Uterus (tissue), 4 donors: ENCODE results near the gene RB1. TPM values are rescaled to one million over a fixed set of nuclear protein-coding genes. Genes with fewer than 3 reads are reported as not detected.

ENCODE experiments used
- DNase-seq, 2 donors: peaks; one replicate each; pipeline ENCODE4 v3.0.0-alpha.2; 2019 to 2020
- H3K27ac ChIP-seq, 2 donors: fragments of 200-600 bp; sonication (generic); 1 replicate in 1 of 2; 2 replicates in 1 of 2; pipeline ENCODE4 v1.5.1; 2016 to 2018
- H3K27me3 ChIP-seq, 2 donors: fragments of 200-600 bp; sonication (generic); one replicate each; pipeline ENCODE4 v1.5.1; 2018 to 2019; ENCODE audit warnings: control low read depth in 1 of 2
- H3K36me3 ChIP-seq, 2 donors: fragments of 200-600 bp; sonication (generic); one replicate each; pipeline ENCODE4 v1.5.1; 2019; ENCODE audit warnings: control low read depth in 1 of 2
- H3K4me1 ChIP-seq, 2 donors: fragments of 200-600 bp; sonication (generic); one replicate each; pipeline ENCODE4 v1.5.1; 2018 to 2019; ENCODE audit warnings: control low read depth in 1 of 2
- H3K4me3 ChIP-seq, 2 donors: fragments of 200-600 bp; sonication (generic); 1 replicate in 1 of 2; 2 replicates in 1 of 2; pipeline ENCODE4 v1.5.1; 2018 to 2019; ENCODE audit warnings: mild to moderate bottlenecking in 1 of 2
- H3K9me3 ChIP-seq, 2 donors: fragments of 200-600 bp; sonication (generic); one replicate each; pipeline ENCODE4 v1.5.1; 2019; ENCODE audit warnings: control low read depth in 1 of 2
- POLR2A ChIP-seq, 2 donors: fragments of 450-650 bp; IDR thresholded peaks; one replicate each; pipeline ENCODE4 v1.6.1; 2016; ENCODE audit warnings: antibody characterized with exemption in 2 of 2, mild to moderate bottlenecking in 1 of 2, moderate library complexity in 1 of 2
- intact Hi-C: fragments of 100-400 bp; cut with DNase I; formaldehyde crosslinking; loops from one replicate; pipeline ENCODE4 v1.15.1; 2023; ENCODE audit warnings: low total_unique reads
- total RNA-seq, 4 donors: library from RNA; depleted of rRNA in 3 of 4; stranded (reverse); fragments of >200 nt in 3 of 4; gene quantifications; one replicate each; pipeline versions ENCODE4 v1.1.0 to v1.2.4, GENCODE V29; 2014 to 2023
- TF ChIP-seq, protein P1 (sequence below), 4 experiments: fragments of 200-600 bp in 2 of 4; fragments of 450-650 bp in 2 of 4; sonication (generic) in 2 of 4; IDR thresholded peaks; one replicate each; pipeline ENCODE4 v1.5.1; 2016 to 2019; ENCODE audit warnings: antibody characterized with exemption in 4 of 4, mild to moderate bottlenecking in 2 of 4, moderate library complexity in 1 of 4
- donor health status: DM: yes; HTN: yes; CAD: no.

RB1 gene
- total RNA-seq, 4 donors from 2014 or later: 27.4 to 58.1 (median 33.9) TPM

GRCh38 chr13:48266701-48267639 lies 36.6 kb upstream of the RB1 start:
- Histone ChIP-seq H3K36me3 (no peaks in the 10 kb centered on the region), H3K9me3 (no peaks in the 10 kb centered on the region), H3K27ac (no peak overlapping the region), H3K4me1 (no peaks in the 10 kb centered on the region), H3K27me3 (no peaks in the 10 kb centered on the region), H3K4me3 (no peak overlapping the region)
- intact Hi-C loops: no loop called here
- no peak for TF ChIP-seq POLR2A (IDR thresholded peaks at IDR 0.05)
- DNase-seq: no peak

DNA sequence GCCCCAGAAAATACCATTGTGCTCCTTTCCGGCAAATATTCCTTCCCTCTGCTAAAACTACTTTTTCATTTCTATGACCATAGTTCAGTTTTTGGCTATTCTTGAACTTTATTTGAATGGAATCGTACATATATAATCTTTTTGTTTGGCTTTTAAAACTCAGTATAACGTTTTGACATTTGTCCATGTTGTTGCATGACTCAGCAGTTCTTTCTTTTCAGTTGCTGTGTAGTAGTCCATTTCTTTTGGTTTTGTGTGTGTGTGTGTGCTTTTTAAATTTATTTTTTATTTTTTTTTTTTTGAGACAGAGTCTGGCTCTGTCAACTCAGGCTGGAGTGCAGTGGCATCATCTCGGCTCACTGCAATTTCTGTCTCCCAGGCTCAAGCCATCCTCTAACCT lies 35.5 kb upstream of the RB1 start:
- no peak overlapping the region for H3K4me3 ChIP-seq
- H3K4me1 ChIP-seq: no peaks in the 10 kb centered on the region
- no peaks in the 10 kb centered on the region for H3K36me3 ChIP-seq
- intact Hi-C loops: no loop called here
- TF ChIP-seq POLR2A (IDR thresholded peaks at IDR 0.05): no peak
- TF ChIP-seq, protein P1, sequence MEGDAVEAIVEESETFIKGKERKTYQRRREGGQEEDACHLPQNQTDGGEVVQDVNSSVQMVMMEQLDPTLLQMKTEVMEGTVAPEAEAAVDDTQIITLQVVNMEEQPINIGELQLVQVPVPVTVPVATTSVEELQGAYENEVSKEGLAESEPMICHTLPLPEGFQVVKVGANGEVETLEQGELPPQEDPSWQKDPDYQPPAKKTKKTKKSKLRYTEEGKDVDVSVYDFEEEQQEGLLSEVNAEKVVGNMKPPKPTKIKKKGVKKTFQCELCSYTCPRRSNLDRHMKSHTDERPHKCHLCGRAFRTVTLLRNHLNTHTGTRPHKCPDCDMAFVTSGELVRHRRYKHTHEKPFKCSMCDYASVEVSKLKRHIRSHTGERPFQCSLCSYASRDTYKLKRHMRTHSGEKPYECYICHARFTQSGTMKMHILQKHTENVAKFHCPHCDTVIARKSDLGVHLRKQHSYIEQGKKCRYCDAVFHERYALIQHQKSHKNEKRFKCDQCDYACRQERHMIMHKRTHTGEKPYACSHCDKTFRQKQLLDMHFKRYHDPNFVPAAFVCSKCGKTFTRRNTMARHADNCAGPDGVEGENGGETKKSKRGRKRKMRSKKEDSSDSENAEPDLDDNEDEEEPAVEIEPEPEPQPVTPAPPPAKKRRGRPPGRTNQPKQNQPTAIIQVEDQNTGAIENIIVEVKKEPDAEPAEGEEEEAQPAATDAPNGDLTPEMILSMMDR (IDR thresholded peaks at IDR 0.05): no peak
- no peaks in the 10 kb centered on the region for H3K9me3 ChIP-seq
- no peak overlapping the region for H3K27ac ChIP-seq
- no peaks in the 10 kb centered on the region for H3K27me3 ChIP-seq
- DNase-seq: no peak

GRCh38 chr13:48273346-48273745 lies 30.2 kb upstream of the RB1 start:
- Histone ChIP-seq H3K4me1 (no peaks in the 10 kb centered on the region), H3K36me3 (no peaks in the 10 kb centered on the region), H3K4me3 (no peak overlapping the region), H3K9me3 (no peaks in the 10 kb centered on the region), H3K27me3 (no peaks in the 10 kb centered on the region), H3K27ac (no peak overlapping the region)
- TF ChIP-seq POLR2A (IDR thresholded peaks at IDR 0.05): no peak
- TF ChIP-seq, protein P1 (IDR thresholded peaks at IDR 0.05): no peak
- intact Hi-C loops: no loop called here
- DNase-seq: no peak

DNA sequence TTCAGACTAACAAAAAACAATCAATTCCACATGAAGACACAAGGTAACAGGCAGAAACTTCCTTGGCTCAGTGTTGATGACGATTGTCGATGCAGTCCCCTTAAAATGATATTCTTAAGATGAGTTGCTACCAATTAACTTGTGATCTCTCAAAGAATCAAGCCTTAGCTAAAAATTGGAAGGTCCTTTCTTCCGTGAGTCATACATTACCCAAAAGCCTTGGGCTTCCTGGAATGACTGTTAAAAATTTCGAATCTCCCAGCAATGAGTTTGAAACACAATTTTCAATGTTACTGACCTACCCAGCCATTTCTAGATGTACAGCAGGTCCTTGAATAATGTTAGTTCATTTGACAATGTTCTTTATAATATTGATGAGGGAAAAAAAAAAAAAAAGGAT lies 28.0 kb upstream of the RB1 start:
- intact Hi-C loops: no loop called here
- Histone ChIP-seq H3K27ac (no peak overlapping the region), H3K27me3 (no peaks in the 10 kb centered on the region), H3K36me3 (no peaks in the 10 kb centered on the region), H3K9me3 (no peaks in the 10 kb centered on the region), H3K4me1 (no peaks in the 10 kb centered on the region), H3K4me3 (no peak overlapping the region)
- DNase-seq: no peak
- TF ChIP-seq POLR2A (IDR thresholded peaks at IDR 0.05): no peak
- TF ChIP-seq, protein P1 (IDR thresholded peaks at IDR 0.05): no peak

- no peak overlapping the region for H3K27ac ChIP-seq
- H3K36me3 ChIP-seq: no peaks in the 10 kb centered on the region
- intact Hi-C loops: no loop called here
- no peak for DNase-seq
- no peak overlapping the region for H3K4me3 ChIP-seq
- TF ChIP-seq POLR2A (IDR thresholded peaks at IDR 0.05): no peak
- TF ChIP-seq, protein P1 (IDR thresholded peaks at IDR 0.05): no peak
- no peaks in the 10 kb centered on the region for H3K9me3 ChIP-seq
- no peaks in the 10 kb centered on the region for H3K4me1 ChIP-seq
- no peaks in the 10 kb centered on the region for H3K27me3 ChIP-seq
Observed at GRCh38 chr13:48278806-48279205, 24.7 kb upstream of the RB1 start.
